GM18499 (cell line): ENCODE measurements around the gene CFAP61.
"Not testable (repeated sequence)": the region's sequence is repeated elsewhere in the genome, so short reads cannot be mapped to it uniquely, and the experiment has no call there.

Experiments used
- ATAC-seq: cut with Tn5 transposase; IDR thresholded peaks from one replicate; pipeline ENCODE4 v1.9.1; 2021; ENCODE audit warnings: moderate number of reproducible peaks; ENCODE audit not compliant: insufficient read depth, unreplicated experiment

Gene CFAP61

DNA sequence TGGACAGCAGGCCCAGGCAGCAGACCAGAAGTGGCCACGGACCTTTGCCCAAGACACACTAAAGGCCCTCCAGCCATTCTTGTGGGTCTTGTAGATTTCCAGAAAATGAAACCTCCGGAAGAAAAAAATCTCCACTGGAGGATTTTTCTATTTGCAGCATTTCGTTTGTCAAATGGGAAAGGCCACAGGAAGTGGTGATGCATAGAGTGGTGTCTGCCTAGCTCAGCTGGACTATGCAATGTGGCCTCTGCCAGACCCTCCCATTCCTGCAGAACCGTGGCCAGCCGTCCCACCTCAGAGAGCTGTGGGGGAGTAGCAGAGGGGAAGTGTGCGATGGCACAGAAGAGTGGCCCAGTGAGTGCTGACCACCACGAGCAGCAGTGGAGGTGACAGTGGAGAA lies 291.6 kb downstream of the CFAP61 start:
- ATAC-seq, result no peak

DNA sequence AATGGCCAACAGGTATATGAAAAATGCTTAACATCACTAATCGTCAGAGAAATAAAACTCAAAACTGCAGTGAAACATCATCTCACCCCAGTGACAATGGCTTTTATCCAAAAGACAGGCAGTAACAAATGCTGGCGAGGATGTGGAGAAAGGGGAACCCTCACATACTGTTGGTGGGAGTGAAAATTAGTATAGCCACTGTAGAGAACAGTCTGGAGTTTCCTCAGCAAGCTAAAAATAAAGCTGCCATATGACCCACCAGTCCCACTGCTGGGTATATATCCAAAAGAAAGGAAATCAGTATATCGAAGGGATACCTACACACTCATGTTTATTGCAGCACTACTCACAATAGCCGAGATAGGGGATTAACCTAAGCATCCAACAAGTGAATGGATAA lies 292.1 kb downstream of the CFAP61 start:
- no peak for ATAC-seq

DNA sequence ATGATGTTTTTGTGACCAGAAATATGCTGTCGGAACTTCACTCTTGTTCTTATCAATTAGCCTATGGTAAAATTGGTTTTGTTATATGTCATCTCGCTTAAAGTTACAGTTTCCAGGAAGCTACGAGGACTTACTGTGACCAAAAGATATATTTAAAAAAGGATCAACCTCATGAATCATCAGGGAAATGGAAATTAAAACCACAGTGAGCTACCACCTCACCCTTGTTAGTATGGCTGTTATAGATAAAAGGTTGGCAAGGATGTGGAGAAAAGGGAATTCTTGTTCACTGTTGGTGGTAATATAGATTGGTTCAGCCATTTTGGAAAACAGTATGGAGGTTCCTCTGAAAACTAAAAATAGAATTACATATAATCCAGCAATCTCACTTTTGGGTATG lies 301.2 kb downstream of the CFAP61 start:
- ATAC-seq, result no peak

DNA sequence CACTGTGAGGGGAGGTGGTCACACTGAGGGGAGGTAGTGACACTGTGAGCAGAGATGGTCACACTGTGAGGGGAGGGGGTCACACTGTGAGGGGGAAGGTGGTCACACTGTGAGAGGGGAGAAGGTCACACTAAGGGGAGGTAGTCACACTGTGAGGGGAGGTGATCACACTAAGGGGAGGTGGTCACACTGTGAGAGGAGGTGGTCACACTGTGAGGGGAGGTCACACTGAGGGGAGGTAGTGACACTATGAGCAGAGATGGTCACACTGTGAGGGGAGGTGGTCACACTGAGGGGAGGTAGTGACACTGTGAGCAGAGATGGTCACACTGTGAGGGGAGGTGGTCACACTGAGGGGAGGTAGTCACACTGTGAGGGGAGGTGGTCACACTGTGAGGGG lies 303.2 kb downstream of the CFAP61 start:
- ATAC-seq, result not testable (repeated sequence)

DNA sequence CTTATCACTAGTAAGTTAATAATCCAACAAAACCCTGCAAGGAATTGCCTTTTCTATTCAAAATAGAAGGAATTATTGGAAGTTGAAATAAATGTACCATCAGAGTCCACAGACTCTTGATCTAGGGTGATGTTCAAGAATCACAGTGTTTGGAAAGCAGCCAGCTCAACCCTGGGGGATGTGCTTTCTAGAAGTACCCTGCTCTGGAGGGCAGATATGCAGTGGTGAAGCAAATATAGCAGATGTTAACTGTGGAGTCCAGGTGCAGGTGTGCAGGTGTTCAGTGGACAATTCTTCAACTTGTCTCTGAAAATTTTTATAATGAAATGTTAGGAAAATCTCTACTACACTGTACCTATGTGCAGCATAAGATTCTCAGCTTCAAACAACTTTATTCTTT lies 306.5 kb downstream of the CFAP61 start:
- no peak for ATAC-seq

DNA sequence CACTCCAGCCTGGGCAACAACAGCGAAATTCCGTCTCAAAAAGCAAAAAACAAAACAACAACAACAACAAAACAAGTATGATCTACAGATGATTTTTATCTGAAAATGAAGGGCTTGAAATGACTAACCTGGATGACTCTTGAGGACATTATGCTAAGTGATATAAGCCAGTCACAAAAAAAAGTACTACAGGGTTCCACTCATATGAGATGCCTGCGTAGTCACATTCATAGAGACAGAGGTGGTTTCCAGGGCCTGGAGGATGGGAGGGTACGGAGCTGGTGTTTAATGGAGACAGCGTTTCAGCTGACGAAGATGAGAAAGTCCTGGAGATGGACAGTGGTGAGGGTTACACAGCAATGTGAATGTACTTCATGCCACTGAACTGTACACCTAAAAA lies 307.3 kb downstream of the CFAP61 start:
- no peak for ATAC-seq

DNA sequence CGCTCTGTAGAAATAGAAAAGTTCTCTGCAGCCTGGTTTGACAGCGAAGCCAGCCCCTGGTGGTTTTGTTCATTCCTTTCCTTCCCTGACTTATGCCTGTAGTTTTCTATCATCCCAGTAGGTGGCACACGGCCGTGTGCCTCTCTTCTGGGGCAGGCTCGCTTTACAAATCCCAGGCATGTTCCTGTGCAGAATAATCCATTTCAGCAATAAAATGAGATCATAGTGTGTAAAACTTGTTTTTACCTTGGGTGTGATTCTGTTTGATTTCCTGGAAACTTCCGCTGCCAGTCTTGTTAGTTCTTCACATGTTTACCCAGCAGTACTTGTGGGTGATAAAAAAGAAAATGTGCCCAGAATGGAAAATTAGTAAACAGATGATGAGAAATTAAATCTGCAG lies 308.1 kb downstream of the CFAP61 start:
- no peak for ATAC-seq

DNA sequence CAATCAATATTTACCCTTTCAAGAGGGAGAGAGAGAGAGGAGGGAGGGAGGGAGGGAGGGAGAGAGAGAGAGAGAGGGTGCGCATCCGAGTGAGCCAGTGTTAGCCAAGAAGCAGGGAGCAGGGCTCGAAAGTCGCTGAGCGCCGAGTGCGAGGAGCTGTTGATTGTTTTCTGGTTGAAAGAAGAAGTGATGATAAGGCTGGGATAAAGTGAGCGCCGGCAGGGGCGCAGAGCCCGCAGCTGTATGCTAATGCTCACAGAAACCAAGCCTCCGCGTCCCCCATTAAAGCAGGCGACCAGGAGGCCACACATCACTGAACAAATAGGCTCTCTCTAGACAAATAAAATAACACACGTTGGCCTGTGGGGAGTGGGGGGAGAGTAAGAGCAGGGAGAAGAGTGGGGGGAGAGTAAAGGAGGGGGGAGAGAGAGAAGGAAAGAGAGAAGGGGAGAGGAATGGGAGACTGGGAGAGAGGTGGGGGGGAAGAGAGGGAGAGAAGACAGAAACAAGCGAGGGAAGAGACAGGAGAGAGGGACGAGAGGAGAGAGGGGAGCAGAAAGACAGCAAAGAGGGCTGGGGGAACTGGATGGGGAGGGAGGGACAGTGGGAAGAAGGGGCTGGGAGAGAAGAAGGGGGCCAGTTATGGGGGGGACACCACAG lies 310.6 kb downstream of the CFAP61 start:
- no peak for ATAC-seq

DNA sequence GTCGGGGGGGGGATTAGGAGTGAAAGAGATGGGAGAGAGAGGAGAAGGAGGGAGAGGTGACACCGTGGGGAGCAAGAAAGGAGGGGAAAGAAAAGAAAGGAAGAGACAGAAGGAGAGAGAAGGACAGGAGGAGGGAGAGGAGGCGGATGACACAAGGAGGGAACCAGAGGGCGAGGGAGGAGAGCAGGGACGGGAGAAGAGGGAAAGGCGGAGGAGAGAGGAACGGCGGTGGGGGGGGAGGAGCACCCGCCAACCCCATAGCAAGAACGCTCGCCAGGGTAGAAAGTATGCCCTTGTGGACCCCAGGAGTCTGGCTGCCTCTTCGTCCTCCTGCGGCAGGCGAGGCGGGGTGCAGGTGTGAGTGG lies 311.1 kb downstream of the CFAP61 start:
- ATAC-seq, result no peak

DNA sequence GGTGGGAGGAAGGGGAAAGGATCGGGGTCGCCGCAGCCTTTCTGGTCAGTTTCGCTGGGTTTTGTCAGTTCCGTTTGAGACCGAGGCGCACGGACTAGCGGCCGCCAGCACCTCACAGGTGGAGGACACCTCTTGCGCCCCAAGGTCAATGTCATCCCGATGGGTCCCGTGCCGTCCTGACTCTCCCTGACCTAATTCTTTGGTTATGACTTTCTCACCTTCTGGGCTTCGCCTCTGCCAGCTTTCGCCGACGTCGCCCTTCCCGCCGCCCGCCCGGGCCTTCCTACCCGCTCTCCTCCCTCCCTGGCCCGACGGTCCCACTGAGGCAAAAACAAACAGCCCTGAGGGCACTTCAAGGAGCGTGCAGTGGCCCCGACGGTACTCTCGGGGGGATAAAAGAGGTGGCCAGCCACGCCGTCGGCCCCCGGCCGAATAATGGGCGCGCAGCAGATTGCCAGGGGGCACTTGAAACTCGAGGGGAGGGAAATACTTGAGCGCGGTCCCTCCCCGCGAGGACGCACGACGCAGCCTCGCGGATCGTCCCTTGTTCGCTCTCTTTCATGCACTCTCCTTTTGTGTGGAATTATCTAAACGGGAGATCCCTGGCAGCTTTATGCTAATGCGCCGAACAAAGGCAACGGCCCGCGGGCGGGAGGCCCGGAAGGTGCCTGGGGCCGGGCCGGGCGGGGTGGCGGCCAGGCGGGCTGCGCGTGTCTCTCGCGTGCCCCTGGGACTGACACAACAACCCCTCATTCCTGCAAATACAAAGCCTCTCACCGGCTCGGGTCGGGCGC lies 311.7 kb downstream of the CFAP61 start:
- no peak for ATAC-seq

DNA sequence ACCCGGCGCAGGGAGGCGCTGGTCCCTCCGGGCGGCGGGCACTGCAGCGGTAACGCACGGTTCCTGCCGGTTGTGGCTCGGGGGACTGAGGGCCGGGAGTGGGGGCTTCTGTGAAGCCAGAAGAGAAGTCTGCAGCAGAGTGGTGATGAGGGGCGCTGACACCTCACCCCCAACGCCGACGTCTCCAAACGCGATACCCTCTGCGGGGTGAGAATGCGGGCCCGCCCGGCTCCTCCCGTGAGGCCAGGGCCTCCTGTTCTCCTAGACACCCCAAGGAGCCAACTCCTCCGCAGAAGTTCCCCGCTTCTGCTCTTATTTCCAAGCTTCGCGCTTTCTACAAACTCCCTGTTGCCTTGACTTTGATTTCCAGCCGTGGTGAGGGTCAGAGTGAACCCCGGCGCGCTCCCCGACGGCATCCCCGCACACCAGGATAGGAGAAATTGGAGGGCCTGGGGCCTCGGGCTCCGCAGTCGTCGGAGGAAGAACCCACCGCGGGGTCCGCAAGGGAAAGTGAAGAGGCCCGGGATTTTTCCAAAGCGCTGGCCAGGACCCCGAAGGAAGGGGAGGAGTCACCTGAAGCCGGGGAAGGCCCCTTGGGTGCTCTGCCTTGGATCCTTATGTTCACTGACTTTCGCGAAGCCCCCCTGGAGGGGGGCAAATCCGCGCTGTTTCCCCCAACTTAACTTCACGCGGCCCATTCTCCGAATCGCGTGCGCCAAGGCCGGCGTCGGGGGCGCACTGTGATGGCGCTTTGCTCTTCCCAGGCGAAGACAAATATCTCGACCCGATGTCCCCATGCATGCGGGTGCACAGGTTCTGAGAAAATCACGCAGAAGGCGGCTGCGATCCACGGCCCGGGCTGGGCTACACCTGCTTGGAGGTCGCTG lies 312.5 kb downstream of the CFAP61 start:
- ATAC-seq, result no peak

DNA sequence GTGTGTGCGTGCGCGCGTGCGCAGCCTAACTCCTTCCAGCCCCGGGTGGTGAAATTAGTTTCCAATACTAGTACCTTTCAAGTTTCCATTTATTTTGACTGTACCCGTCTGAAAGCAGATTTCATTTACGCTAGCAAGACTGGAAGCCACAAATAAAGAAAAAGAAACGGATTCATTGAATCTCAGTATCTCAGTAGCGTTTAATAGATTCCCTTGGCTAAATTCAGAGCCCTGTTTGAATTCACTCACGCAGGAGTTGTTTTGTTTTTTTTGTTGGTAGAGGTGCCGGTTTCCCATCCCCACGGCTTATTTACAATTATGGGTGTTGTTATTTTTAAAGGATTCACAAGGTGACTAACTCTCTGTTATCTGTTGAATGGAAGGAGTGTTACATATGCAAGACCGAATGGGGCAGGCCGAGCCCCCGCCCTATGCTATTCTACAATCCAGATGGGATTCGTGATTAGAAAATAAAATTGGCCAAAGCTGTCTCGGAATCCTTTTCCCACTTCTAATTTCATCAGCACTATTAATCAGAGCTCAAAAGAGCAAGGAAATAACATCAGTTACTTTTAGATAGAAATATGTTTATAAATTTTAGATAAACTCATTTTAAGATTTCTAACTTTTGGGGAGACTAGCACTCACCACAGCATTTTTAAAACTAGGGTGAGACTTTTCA lies 313.3 kb downstream of the CFAP61 start:
- ATAC-seq, result no peak

DNA sequence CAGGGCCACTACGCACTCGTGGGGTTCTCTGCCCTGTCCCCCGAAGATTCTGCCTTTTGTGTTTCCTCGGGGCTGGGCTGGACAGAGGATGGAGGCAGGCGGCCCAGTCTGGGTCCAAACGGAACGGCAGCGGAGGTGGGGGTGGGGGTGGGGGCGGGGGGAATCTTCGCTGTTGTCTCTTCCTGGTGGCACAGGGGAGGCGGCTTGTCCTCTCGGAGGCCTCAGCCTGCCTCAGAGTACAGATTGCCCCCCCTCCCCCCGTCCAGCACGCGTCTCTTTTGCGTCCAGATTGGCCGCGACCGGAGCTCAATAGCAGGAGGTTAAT lies 314.2 kb downstream of the CFAP61 start:
- no peak for ATAC-seq

DNA sequence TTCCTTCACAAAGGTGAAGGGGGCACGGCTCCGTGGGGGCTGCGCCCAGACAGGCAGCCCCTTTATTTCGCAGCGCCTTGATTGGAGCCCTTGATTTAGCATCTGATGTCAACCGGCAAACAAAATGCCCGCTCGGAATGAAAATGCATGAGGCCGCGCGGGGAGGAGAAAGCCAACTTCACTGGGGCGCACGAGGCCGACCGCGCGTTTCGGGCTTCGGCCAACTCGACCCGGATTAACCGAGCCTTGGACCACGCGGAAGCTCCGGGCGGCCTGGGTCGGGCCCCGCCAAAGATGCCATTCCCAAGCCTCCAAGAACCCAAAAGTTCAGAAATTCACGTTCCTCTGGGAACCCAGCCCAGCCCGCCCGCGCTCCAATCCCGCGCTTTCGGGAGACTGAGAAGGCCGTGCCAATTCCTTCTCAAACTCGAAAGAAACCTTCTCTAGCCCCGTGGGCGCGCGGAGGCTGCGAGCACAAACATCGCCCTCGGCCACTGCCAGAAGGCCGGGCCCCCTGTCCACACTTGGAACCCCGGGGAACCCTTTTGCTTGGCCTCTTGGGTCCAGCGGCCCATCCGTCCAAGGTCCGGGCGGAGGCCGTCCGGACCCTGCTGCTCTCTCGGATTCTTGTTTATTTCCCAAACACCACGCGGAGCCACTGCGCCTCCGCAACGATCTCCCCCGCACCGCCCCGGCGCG lies 314.7 kb downstream of the CFAP61 start:
- no peak for ATAC-seq

DNA sequence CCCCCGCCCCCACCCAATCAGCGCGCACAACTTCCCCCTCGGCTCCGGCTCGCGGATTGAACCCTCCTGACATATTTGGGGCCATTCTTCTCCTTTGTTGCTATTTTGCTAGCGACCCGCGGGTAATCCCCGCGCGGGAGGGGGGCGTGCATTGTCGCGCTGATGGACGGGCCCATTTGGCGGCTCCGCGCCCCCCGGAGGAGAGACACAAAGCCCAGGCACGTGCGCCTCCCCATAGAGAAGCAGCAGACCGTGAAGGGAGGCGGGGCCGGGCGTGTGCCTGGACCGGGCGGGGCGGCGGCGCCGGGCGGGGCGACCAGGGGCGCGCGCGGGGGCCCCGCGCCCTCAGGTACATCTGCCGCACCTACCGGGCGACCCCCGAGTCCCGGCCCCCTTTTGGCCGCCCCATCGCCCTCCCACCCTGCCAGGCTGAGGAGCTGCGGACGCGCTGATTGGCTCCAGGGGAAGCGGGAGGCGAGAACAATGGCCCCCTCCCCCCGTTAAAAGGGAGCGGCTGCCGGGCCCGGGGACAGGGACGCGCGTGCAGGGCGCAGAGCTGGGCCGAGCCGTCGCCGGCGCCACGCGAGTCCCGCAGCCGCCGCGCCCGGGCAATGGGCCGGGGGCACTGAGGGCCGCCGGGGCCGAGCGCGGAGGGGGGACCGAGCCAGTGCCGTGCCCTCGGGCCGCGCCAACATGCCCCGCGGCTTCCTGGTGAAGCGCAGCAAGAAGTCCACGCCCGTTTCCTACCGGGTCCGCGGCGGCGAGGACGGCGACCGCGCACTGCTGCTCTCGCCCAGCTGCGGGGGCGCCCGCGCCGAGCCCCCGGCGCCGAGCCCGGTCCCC lies 315.5 kb downstream of the CFAP61 start, which contains the start of gene INSM1:
TSS of gene INSM1 (plus strand) at position 530 of the 843 bp plus-strand sequence. CDS start at position 694, 164 bp downstream.
- ATAC-seq, result no peak

DNA sequence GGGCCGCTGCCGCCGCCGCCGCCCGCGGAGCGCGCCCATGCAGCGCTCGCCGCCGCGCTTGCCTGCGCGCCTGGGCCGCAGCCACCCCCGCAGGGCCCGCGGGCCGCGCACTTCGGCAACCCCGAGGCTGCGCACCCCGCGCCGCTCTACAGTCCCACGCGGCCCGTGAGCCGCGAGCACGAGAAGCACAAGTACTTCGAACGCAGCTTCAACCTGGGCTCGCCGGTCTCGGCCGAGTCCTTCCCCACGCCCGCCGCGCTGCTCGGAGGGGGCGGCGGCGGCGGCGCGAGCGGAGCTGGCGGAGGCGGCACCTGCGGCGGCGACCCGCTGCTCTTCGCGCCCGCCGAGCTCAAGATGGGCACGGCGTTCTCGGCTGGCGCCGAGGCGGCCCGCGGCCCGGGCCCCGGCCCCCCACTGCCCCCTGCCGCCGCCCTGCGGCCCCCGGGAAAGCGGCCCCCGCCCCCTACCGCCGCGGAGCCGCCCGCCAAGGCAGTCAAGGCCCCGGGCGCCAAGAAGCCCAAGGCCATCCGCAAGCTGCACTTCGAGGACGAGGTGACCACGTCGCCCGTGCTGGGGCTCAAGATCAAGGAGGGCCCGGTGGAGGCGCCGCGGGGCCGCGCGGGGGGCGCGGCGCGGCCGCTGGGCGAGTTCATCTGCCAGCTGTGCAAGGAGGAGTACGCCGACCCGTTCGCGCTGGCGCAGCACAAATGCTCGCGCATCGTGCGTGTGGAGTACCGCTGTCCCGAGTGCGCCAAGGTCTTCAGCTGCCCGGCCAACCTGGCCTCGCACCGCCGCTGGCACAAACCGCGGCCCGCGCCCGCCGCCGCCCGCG lies 316.3 kb downstream of the CFAP61 start:
- no peak for ATAC-seq

DNA sequence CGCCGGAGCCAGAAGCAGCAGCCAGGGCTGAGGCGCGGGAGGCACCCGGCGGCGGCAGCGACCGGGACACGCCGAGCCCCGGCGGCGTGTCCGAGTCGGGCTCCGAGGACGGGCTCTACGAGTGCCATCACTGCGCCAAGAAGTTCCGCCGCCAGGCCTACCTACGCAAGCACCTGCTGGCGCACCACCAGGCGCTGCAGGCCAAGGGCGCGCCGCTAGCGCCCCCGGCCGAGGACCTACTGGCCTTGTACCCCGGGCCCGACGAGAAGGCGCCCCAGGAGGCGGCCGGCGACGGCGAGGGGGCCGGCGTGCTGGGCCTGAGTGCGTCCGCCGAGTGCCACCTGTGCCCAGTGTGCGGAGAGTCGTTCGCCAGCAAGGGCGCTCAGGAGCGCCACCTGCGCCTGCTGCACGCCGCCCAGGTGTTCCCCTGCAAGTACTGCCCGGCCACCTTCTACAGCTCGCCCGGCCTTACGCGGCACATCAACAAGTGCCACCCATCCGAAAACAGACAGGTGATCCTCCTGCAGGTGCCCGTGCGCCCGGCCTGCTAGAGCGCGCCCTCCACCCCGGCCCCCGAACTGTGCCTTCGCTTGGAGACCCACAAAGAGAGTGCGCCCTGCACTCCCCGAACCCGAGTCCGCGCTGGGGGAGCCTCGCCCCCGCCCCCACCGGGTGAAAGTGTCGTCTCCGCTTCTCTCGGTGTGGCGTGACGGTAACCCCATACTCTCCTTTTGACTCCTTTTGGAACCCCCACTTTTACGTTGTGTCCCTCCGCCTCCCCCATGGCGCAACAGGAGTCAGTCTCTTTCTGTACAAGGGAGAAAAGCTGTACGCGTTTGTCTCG lies 317.1 kb downstream of the CFAP61 start:
- ATAC-seq, result no peak
